ENCODE data around the gene DAPK2. TPM values are rescaled to one million over a fixed set of nuclear protein-coding genes. Genes with fewer than 3 reads are reported as not detected.

The DAPK2 gene
- total and polyA plus RNA-seq, 2 of the 4 experiments (the other 2 are of a cell fraction) = 0.34 to 0.36 TPM

- Histone ChIP-seq H3K23ac (ENCODE audit: low read depth, low read length) (no peak overlapping the region), H3K27me3 (ENCODE audit: control insufficient read depth, insufficient read depth, low read length) (peaks cover 18% of the 10 kb centered on the region), H2BK15ac (ENCODE audit: low read depth, low read length) (no peak overlapping the region), H4K8ac (ENCODE audit: low read depth in 2 of 2, low read length in 2 of 2) (no peak overlapping the region), H3K36me3 (ENCODE audit: control insufficient read depth, insufficient read depth, low read length) (no peaks in the 10 kb centered on the region), H3K4me3 (ENCODE audit: insufficient read depth, low read depth, low read length) (no peak overlapping the region), H3K9me3 (ENCODE audit: control insufficient read depth, insufficient read depth, low read length) (peaks cover 6% of the 10 kb centered on the region; the same call in 1 of the 2 replicates), H2AK5ac (ENCODE audit: low read depth, low read length) (no peak overlapping the region), H3K14ac (replicated peaks; ENCODE audit: low read depth, low read length) (no peak overlapping the region), H2AFZ (replicated peaks; ENCODE audit: low read length, poor library complexity) (no peak overlapping the region), H3K18ac (ENCODE audit: low read depth, low read length) (no peak overlapping the region), H3K9ac (ENCODE audit: low read depth, low read length) (no peak overlapping the region), H4K20me1 (ENCODE audit: insufficient read depth, low read length) (no peaks in the 10 kb centered on the region), H3K4ac (ENCODE audit: low read depth, low read length) (no peak overlapping the region), H3K27ac (ENCODE audit: insufficient read depth, low read length) (no peak overlapping the region), H3K79me1 (ENCODE audit: low read depth in 1 of 2, low read length in 2 of 2) (no peaks in the 10 kb centered on the region), H2BK20ac (ENCODE audit: low read depth, low read length) (no peak overlapping the region), H2BK5ac (ENCODE audit: low read depth, low read length, poor library complexity, severe bottlenecking) (no peak overlapping the region), H2AK9ac (replicated peaks; ENCODE audit: low read depth, low read length, poor library complexity) (no peak overlapping the region), H4K5ac (ENCODE audit: low read depth, low read length) (no peak overlapping the region), H3K4me1 (ENCODE audit: control insufficient read depth, insufficient read depth, low read length) (peaks cover 3% of the 10 kb centered on the region; the same call in 1 of the 2 replicates), H4K91ac (ENCODE audit: insufficient read depth, low read depth, low read length) (no peak overlapping the region), H2BK120ac (ENCODE audit: low read depth, low read length) (no peak overlapping the region), H3K4me2 (ENCODE audit: low read depth, low read length) (no peak overlapping the region), H3K9me1 (ENCODE audit: insufficient read depth, low read length) (no peaks in the 10 kb centered on the region), H3K56ac (ENCODE audit: extremely low read depth, insufficient read depth, low read length) (no peak overlapping the region)
- dilution Hi-C loops (cut with HindIII; ENCODE audit: low sequenced_read_pairs, unreplicated experiment) (no loop called here), intact Hi-C loops (cut with micrococcal nuclease) (no loop called here), in situ Hi-C loops (cut with MboI; ENCODE audit: low sequenced_read_pairs) (no loop called here)
- ATAC-seq (ENCODE audit: low read depth) = no peak
- ChIA-PET CTCF (no interaction called here), POLR2A (ENCODE audit: unreplicated experiment) (no interaction called here)
- TF ChIP-seq RAD21 (IDR thresholded peaks at IDR 0.05; ENCODE audit: low read length) (no peak), BHLHE40 (IDR thresholded peaks at IDR 0.05; ENCODE audit: low read depth, low read length) (no peak)
- WGBS, 2 experiments (ENCODE audit: extremely low coverage in 2 of 2, insufficient read length in 1 of 2) = no CpG with 5 or more reads among the region's 6 CpGs
- no TSS peak for BruUV-seq (replicated peaks)
- DNase-seq = no peak
Measured at GRCh38 chr15:64022571-64022970, 23.7 kb downstream of the DAPK2 start.
